SK-N-MC (cell line): ENCODE results near the gene CYP19A1.

Source experiments
- EZH2 ChIP-seq: fragments of 200-600 bp; sonication (generic); IDR thresholded peaks from one replicate; pipeline ENCODE4 v1.6.1; 2017; ENCODE audit warnings: antibody characterized with exemption
- POLR2AphosphoS5 ChIP-seq: IDR thresholded peaks from 2 replicates; pipeline ENCODE4 v1.6.1; 2012; ENCODE audit warnings: mild to moderate bottlenecking, low read depth, low read length, borderline replicate concordance

- no peak for TF ChIP-seq EZH2
- TF ChIP-seq POLR2AphosphoS5: no peak
Observed at GRCh38 chr15:51184627-51185026, 153.8 kb downstream of the CYP19A1 start.
